Epithelial cell of umbilical artery (primary cell): ENCODE data around the gene TTR. TPM values are rescaled to one million over a fixed set of nuclear protein-coding genes. Genes with fewer than 3 reads are reported as not detected.

Experiments used
- total RNA-seq: library from RNA; depleted of rRNA; stranded (reverse); fragments of >200 nt; gene quantifications from 2 replicates; pipeline ENCODE4 v1.2.3, GENCODE V29; 2014

Gene TTR
- total RNA-seq: not detected in 2 replicates

GRCh38 chr18:31591628-31592027 lies at the start of gene TTR:
Gene TTR, plus strand, starts transcription at chr18:31591877. Its CDS starts 26 bp downstream, at chr18:31591903.

Other genes with a start within 250 kb of the TTR start
- gene DSG4, start 215.1 kb upstream of the TTR start, total RNA-seq: not detected in 2 replicates
- gene DSG3, start 144.1 kb upstream of the TTR start, total RNA-seq: not detected in 2 replicates
- gene DSG2, start 93.7 kb upstream of the TTR start, total RNA-seq: under 0.01 and 0.30 TPM in 2 replicates
- gene B4GALT6, start 92.7 kb downstream of the TTR start, total RNA-seq: 7.8 and 8.4 TPM in 2 replicates
- gene SLC25A52, start 169.0 kb downstream of the TTR start, total RNA-seq: not detected in 2 replicates